GM12878 (cell line): ENCODE results near the gene ABHD15. TPM values are rescaled to one million over a fixed set of nuclear protein-coding genes. Genes with fewer than 3 reads are reported as not detected.

Experiments
- CHD1 ChIP-seq: IDR thresholded peaks from 2 replicates; pipeline ENCODE4 v1.6.1; 2012; ENCODE audit warnings: low read depth, low read length, improper control_type of control experiment
- CHD2 ChIP-seq: IDR thresholded peaks from 2 replicates; pipeline ENCODE4 v1.6.1; 2011; ENCODE audit warnings: low read depth, low read length, improper control_type of control experiment, borderline replicate concordance
- HDAC6 ChIP-seq: fragments of 200-600 bp; sonication (generic); IDR thresholded peaks from one replicate; pipeline ENCODE4 v1.8.0; 2017; ENCODE audit warnings: antibody characterized with exemption; ENCODE audit not compliant: unreplicated experiment
- KDM1A ChIP-seq: fragments of 200-600 bp; sonication (generic); IDR thresholded peaks from 2 replicates; pipeline ENCODE4 v1.6.1; 2016; ENCODE audit warnings: borderline replicate concordance
- PRDM15 ChIP-seq: fragments of 450-650 bp; formaldehyde crosslinking; IDR thresholded peaks from 2 replicates; pipeline ENCODE4 v1.4.0; 2020; ENCODE audit warnings: mild to moderate bottlenecking, moderate library complexity
- RAD51 ChIP-seq: fragments of 450-650 bp; IDR thresholded peaks from 2 replicates; pipeline ENCODE4 v1.6.1; 2016; ENCODE audit warnings: moderate library complexity, mild to moderate bottlenecking, inconsistent platforms
- SMAD1 ChIP-seq: fragments of 450-650 bp; IDR thresholded peaks from 2 replicates; pipeline ENCODE4 v1.6.1; 2018; ENCODE audit warnings: mild to moderate bottlenecking, low read depth; ENCODE audit not compliant: partially characterized antibody
- SPI1 ChIP-seq: IDR thresholded peaks from 2 replicates; pipeline ENCODE4 v1.6.1; 2011; ENCODE audit warnings: low read depth, mild to moderate bottlenecking, low read length, moderate library complexity, borderline replicate concordance; ENCODE audit not compliant: insufficient read depth
- TBL1XR1 ChIP-seq: IDR thresholded peaks from 2 replicates; pipeline ENCODE4 v1.6.1; 2012; ENCODE audit warnings: low read depth, low read length, improper control_type of control experiment
- ZNF24 ChIP-seq: fragments of 450-650 bp; IDR thresholded peaks from 2 replicates; pipeline ENCODE4 v1.6.1; 2017; ENCODE audit warnings: antibody characterized with exemption, mild to moderate bottlenecking
- ZZZ3 ChIP-seq: IDR thresholded peaks from 2 replicates; pipeline ENCODE4 v1.6.1; 2011; ENCODE audit warnings: low read depth; ENCODE audit not compliant: control insufficient read depth, insufficient read length
- polyA plus RNA-seq, 11 experiments: library from polyadenylated mRNA; depleted of rRNA in 4 of 11; unstranded in 6 of 11; stranded (reverse) in 5 of 11; fragments of >200 nt; fragmentation: Nextera tagmentation in 4 of 11; fragmentation: Illumina TruSeq in 1 of 11; extraction: Ambion mirVana in 4 of 11; extraction: Trizol in 1 of 11; gene quantifications; 1 replicate in 1 of 11; 2 replicates in 10 of 11; pipeline versions ENCODE4 v1.2.1 to v1.2.3, GENCODE V29; 2011 to 2016; ENCODE audit warnings: inconsistent platforms in 2 of 11, missing spikeins in 2 of 11, low read depth in 1 of 11
- total RNA-seq, 4 experiments: library from RNA; depleted of rRNA in 3 of 4; stranded (reverse); fragments of >200 nt in 3 of 4; fragmentation: Illumina TruSeq in 1 of 4; extraction: Trizol in 1 of 4; gene quantifications; 2 replicates each; pipeline versions ENCODE4 v1.2.1 to v1.2.3, GENCODE V29; 2013 to 2021
- TF ChIP-seq, protein P1 (sequence below): IDR thresholded peaks from 2 replicates; pipeline ENCODE4 v1.6.1; 2012; ENCODE audit warnings: mild to moderate bottlenecking, low read depth, low read length
- TF ChIP-seq, protein P2 (sequence below): fragments of 450-650 bp; IDR thresholded peaks from 2 replicates; pipeline ENCODE4 v1.6.1; 2017; ENCODE audit warnings: low read depth, mild to moderate bottlenecking, moderate library complexity

Gene ABHD15
- total and polyA plus RNA-seq, 10 of the 15 experiments (the other 5 are each of a cell fraction or from before 2014, with no cell fraction given): 2.1 to 9.2 (median 4.9) TPM

DNA sequence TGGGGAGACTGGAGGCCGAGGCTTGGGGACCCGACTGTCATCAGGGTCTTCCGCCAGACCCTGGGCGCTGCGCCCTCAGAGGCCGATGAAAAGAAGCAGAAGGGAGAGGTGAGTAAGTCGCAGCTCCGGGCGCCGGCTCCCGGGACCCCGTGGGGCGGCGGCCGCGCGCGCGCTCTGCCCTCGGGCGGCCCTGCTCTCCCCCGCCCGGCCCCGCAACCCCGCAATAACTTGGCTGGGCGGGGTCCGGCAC lies 392 bp upstream of the ABHD15 start (continued):
- no peak for TF ChIP-seq CHD1
- no peak for TF ChIP-seq ZNF24
- no peak for TF ChIP-seq KDM1A
- TF ChIP-seq, protein P1, sequence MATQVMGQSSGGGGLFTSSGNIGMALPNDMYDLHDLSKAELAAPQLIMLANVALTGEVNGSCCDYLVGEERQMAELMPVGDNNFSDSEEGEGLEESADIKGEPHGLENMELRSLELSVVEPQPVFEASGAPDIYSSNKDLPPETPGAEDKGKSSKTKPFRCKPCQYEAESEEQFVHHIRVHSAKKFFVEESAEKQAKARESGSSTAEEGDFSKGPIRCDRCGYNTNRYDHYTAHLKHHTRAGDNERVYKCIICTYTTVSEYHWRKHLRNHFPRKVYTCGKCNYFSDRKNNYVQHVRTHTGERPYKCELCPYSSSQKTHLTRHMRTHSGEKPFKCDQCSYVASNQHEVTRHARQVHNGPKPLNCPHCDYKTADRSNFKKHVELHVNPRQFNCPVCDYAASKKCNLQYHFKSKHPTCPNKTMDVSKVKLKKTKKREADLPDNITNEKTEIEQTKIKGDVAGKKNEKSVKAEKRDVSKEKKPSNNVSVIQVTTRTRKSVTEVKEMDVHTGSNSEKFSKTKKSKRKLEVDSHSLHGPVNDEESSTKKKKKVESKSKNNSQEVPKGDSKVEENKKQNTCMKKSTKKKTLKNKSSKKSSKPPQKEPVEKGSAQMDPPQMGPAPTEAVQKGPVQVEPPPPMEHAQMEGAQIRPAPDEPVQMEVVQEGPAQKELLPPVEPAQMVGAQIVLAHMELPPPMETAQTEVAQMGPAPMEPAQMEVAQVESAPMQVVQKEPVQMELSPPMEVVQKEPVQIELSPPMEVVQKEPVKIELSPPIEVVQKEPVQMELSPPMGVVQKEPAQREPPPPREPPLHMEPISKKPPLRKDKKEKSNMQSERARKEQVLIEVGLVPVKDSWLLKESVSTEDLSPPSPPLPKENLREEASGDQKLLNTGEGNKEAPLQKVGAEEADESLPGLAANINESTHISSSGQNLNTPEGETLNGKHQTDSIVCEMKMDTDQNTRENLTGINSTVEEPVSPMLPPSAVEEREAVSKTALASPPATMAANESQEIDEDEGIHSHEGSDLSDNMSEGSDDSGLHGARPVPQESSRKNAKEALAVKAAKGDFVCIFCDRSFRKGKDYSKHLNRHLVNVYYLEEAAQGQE: no peak
- no peak for TF ChIP-seq CHD2
- no peak for TF ChIP-seq ZZZ3
- TF ChIP-seq TBL1XR1: no peak
- TF ChIP-seq, protein P2, sequence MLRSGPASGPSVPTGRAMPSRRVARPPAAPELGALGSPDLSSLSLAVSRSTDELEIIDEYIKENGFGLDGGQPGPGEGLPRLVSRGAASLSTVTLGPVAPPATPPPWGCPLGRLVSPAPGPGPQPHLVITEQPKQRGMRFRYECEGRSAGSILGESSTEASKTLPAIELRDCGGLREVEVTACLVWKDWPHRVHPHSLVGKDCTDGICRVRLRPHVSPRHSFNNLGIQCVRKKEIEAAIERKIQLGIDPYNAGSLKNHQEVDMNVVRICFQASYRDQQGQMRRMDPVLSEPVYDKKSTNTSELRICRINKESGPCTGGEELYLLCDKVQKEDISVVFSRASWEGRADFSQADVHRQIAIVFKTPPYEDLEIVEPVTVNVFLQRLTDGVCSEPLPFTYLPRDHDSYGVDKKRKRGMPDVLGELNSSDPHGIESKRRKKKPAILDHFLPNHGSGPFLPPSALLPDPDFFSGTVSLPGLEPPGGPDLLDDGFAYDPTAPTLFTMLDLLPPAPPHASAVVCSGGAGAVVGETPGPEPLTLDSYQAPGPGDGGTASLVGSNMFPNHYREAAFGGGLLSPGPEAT: no peak
- TF ChIP-seq HDAC6: no peak
- no peak for TF ChIP-seq RAD51
- no peak for TF ChIP-seq PRDM15 (CRISPR knock-in tag)
- no peak for TF ChIP-seq SPI1
- no peak for TF ChIP-seq SMAD1
